Measurements from ENCODE around the gene REV3L.
"Not testable (repeated sequence)": the region's sequence is repeated elsewhere in the genome, so short reads cannot be mapped to it uniquely, and the experiment has no call there.

The REV3L gene

DNA sequence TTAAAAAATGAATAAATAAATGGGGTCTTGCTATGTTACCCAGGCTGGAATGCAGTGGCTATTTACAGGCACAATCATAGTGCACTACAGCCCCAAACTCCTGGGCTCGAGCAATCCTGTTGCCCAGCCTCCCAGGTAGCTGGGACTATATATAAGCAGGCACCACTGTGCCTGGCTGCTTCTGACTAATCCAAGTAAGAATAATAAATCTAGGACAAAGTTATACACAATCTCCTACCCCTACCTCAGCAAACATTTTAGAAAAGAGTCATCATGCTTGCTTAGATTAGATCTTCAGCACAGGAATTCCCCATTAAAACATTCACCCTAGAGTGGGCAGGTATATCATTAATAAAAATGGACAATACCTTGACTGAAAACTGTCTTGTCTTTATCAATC is 124.6 kb downstream of the REV3L start:
- no peak for DNase-seq (ENCODE audit: low spot score)

DNA sequence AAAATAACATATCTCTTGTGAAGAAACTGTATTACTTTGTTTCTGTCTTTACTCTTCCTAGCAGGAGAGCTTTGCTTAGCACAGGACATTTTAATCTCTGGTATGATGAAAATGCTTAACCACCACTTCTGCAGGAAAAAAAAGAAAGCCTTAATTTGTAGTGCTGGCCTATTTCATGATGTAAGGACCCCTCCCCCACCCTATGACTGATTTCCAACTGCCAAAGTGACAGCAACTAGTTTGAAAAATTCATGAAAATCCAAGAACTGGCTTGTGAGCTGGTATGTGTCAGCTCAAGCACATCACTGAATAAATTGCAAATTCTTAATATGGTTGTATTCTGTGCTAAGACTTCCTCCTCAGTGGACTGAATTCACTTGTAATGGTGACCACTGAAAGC is 125.3 kb downstream of the REV3L start:
- no peak for DNase-seq (ENCODE audit: low spot score)

DNA sequence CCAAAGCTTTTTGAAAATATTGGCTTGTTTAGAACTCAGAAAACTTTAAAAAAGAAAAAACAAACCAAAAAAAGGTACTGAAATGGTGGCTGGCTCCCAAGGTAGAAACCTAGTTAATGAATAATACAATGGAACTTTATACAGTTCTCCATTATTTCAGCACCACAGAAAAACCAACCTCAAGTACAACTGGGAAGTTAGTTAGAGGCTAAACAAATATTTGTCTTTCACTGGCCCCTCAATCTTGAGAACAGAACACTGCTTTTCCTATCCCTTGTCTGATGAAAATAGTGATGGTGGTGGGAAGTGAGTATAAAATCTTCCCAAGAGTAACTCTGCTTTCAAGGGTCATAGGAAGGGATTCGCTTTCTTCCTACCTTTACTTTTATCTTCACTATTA is 126.5 kb downstream of the REV3L start:
- no peak for DNase-seq (ENCODE audit: low spot score)

DNA sequence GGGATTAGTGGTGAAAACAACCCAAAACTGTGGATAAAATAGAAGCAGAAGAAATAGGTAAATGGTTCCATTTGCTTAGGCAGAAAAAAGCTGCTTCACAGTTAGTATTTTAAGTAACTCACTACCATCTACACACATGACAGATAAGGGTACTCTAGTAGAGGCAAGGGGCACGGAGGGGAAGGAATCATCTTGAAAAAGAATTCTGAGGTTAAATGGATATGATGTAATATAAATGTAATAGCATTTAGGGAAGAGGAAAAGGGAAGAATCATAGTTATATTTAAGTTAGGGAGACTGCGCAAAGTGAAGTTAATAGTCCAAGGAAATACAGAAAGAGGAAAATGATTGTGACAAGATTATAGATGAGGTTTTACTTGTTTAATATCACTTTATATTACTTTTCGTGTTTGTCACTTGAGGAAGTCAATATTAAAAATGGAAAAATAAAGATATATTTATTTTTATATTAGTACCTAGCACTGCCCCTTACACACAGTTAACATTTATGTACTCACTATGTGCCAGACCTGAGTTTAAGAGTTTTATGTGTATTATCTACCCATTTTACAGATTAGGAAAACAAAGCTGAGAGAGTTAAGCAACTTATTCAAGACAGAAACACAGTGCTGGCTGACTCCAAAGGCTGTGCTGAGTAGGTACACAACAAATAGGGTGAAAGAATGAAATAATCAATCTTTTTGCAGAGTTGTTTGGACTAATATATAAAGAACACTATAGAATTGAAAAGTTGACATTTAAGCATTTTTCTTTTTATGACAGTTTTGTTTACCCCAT is 128.1 kb downstream of the REV3L start:
- no peak for DNase-seq (ENCODE audit: low spot score)

DNA sequence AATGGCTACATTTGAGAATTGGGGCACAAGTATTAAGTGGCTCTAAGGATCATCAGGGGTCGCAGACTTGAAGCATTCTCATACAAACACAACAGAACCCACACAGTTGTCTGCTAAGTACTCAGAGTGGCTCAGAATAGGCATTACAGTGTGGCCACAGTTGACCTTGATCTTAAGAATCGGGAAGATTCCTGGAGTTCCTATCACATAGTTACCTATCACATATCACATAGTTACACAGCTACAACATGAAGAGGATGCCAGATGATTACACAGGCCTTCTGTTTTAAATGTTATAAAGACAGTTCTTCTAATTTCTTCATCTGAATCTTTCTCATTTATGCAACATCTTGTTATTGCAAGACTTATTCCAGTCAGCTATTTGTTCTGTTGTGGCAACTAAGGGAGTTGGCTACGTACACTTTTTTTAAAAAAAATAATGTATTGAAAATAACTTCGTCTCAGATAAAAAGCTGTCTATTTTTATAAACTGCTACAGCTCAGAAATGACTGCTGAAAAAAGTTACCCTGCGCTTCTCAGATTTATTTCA is 129.0 kb downstream of the REV3L start:
- DNase-seq (ENCODE audit: low spot score): no peak

DNA sequence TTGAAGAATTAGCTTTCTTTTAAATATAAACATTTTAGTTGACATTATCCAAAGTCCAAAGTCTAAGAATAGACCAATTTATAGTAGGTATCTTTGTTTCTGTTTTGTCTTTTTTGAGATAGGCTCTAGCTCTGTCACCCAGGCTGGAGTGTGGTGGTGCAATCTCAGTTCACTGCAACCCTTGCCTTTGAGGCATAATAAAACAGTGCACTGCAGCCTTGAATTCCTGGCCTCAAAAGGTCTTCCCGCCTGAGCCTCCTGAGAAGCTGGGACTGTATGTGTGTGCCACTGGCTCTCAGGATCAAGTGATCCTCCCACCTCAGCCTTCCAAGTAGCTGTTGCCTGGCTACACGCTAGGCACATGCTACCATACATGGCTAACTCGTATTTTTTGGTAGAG is 135.4 kb downstream of the REV3L start:
- no peak for DNase-seq (ENCODE audit: low spot score)

DNA sequence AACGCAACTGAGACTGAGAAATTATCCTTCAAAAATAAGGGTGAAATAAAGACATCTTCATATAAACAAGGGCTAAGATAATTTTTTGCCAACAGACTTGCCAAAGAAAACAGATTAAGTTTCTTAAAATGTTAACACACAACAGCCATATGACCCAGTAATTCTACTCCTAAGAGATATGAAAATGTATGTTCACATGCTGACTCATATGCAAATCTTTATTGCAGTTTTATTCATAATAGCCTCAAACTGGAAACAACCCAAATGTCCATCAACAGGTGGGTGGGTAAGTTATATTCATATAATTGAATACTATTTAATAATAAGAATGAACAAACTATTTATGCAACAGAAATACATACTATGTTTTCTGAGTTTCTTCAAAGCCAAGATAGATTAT is 140.1 kb downstream of the REV3L start:
- no peak for DNase-seq (ENCODE audit: low spot score)

DNA sequence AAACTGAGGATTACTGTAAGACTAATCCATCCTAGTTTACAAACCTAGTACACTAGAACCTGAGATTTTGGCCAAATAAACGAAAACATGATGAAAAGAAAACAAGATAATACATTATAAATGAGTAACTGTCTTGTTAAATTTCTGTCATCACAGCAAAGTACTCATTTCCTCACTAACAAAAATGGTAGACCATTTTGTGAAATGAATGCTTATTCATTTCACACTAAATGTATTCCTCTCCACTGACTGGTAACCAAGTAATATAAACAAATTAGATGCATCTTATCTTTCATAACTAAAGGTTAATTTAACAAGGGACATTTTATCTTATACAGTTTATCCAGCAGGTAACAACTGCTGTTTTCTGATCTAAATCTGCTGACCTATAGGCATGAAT is 143.7 kb downstream of the REV3L start:
- DNase-seq (ENCODE audit: low spot score): no peak

DNA sequence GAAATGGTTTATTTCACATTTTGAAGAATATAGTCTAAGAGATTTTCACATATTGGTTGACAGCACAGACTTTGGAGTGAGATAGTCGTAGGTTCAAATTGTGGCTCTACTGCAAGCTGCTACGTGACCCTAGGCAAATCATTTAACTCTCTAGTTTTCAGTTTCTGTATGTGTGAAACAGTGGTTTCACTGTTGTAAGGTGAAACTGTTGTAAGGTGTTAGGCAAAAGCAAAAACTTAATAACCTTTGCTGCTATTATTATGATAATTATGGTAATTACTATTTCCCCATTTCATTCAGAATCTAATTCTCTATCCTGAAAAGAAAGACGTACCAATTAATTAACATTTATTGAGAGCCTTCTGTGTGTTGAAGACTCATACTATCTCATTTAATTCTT is 144.2 kb downstream of the REV3L start:
- no peak for DNase-seq (ENCODE audit: low spot score)

DNA sequence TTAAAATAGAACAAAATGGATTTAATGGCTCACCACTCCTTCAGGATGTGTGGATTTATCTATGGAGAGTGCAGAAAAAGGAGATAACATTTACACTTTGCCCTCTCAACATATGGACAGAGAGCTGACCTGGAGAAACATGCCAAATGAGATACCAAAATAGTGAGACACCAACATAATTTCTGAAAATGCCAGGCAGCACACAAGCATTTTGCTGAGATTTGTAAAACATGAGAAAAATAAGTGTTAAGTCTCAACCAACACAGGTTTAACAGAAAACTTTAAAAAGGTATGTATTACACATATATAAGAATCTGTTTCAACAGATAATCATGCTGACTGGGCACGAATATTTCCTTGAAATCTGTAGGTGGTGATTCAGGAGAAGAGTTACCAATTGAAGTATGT is 145.2 kb downstream of the REV3L start:
- DNase-seq (ENCODE audit: low spot score): no peak

DNA sequence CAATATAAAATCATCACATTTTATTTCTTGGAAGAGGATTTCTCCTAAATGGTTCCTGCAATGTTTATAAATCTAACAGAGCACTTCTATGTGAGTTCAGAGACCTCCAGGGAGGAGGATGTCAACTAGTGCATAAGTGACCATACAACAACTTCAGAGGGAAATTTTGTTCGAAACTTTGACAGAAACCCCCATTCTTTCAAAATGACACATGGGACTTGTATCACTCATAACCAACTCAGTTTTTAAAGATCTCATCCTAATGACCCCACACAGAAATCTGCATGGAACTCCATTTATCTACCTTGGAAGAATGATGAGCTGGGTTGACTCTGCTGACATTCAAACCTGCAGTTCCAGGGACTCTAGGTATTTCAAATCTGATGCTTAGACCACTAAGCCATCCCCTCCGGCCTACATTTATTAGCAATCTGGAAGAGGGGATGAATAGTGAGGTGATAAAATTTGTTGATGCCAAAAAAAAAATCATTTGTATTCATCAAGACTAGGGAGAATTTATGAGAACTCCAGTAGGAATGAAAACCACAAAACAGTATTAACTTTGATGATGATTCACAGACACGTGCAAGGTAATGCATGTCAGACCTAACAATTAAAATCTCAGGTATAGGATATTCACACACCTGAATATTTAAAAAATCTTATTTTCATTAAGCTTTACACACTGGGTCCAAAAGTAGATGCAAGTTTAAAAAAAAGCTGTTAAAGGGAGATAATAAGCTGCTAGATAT is 153.0 kb downstream of the REV3L start:
- no peak for DNase-seq (ENCODE audit: low spot score)

DNA sequence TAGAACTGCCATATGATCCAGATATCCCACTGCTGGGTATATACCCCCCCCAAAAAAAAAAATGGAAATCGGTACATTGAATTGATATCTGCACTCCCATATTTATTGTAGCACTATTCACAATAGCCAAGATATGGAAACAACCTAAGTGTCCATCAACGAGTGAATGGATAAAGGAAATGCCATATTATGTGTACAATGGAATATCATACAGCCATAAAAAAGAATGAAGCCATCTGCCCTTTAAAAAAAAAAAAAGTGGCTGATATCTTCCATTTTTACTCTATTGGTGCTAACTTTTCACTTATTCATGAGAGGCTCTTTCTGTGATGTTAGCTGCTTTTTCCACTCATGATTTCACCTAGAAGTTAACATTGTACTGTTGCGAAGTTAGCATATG is 156.5 kb downstream of the REV3L start:
- DNase-seq (ENCODE audit: low spot score): no peak

DNA sequence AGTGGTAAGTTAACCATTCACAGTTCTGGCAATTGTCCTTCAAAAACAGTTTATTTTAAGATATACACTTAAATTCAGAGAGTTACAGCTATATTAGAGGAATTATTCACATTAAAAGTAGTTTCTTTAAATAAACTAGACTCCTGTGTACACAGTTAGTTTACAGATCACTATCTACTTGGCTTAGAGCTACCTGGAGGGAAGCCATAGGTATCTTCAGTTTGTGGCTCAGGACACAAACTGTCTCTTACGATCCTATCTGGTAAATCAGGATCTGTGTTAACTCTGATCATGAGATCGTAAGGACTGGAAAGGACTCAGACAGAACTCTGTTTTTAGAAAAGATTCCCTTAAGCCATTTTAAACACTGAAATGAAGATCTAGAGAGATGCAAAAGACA is 160.9 kb downstream of the REV3L start:
- no peak for DNase-seq (ENCODE audit: low spot score)

DNA sequence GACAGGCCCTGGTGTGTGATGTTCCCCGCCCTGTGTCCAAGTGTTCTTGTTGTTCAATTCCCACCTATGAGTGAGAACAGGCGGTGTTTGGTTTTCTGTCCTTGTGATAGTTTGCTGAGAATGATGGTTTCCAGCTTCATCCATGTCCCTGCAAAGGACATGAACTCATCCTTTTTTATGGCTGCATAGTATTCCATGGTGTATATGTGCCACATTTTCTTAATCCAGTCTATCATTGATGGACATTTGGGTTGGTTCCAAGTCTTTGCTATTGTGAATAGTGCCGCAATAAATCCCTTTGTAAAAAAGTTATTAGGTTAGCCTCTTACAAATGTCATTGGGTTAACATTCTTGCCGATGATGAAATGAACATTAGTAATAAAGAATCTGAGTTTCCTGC is 175.1 kb downstream of the REV3L start:
- DNase-seq (ENCODE audit: low spot score): not testable (repeated sequence)

DNA sequence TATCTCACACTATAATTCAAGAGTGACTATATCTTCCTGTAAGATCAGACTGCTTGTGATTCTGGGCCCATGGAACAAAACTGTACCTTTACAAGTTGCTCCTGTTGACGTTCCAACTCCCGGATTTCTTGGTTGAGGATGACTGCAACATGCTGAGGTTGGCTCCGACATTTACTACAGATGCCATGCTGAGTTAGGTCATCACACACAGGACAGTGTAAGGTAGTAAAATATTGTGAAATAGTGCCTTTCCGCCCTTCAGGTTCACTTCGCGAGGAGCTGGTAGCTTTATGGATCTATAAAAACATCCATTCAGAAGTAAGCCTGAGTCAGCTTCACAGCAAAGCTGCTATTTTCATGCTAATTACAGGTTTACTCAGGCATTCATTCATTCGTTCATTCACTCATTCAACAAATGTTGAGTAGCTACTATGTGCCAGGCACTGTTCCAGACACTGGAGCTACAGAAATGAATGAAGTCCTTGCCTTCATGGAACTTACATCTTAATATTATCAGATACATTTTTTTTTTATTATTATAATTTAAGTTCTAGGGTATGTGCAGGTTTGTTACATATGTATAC is 175.7 kb downstream of the REV3L start:
- DNase-seq (ENCODE audit: low spot score): no peak

DNA sequence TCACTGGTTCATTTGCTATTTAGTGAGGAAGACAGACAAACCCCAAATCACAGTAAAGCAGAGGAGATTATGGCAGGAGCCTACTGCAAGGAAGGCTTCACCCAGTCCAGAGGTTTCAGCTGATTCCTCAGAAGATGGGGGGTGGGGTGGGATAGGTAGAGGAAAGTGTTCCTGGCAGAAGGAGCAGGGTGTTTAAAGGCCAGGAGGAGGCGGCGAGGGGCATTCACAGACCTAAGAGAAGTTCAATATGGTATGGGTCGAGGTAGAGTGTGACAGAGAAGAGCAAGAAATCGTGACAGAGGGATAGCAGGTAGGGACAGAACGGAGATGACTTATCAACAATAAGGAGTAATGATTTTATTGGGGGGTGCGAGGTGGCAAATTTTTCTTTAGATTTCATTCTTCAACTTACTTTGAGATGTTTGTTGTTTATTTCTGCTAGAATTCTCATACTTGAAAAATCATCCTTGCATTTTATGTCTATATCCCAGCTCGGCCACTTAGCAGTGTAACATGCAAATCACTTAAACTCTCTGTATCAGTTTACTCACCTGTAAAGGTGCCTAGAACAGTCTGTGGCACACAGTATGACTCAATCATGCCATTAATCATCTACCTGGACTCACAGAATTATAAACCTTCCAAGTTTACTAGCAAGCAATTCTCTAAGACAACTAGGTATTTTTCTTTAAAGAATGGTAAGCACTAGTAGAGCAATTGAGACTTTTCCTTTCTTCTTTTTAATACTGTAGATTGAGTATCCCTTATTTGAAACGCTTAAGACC is 176.7 kb downstream of the REV3L start:
- DNase-seq (ENCODE audit: low spot score): no peak

DNA sequence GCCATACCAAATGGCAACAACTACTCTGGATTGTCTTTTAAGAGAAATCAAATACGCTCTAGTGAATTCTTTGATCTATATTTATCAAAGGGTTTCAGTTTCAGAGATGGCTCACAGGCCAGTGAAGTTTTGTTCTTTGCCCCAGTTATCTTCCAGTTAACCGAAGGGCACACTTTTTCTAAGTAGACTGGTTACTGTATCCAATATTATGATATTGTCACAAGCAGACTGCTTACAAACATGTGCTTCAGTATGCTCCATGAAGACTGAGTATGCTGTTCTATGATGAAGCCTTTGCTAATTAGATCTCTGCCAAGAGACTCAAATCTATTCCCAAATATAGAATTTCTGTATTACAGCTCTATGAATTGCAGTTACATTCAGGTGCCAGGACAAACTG is 181.1 kb downstream of the REV3L start:
- no peak for DNase-seq (ENCODE audit: low spot score)

DNA sequence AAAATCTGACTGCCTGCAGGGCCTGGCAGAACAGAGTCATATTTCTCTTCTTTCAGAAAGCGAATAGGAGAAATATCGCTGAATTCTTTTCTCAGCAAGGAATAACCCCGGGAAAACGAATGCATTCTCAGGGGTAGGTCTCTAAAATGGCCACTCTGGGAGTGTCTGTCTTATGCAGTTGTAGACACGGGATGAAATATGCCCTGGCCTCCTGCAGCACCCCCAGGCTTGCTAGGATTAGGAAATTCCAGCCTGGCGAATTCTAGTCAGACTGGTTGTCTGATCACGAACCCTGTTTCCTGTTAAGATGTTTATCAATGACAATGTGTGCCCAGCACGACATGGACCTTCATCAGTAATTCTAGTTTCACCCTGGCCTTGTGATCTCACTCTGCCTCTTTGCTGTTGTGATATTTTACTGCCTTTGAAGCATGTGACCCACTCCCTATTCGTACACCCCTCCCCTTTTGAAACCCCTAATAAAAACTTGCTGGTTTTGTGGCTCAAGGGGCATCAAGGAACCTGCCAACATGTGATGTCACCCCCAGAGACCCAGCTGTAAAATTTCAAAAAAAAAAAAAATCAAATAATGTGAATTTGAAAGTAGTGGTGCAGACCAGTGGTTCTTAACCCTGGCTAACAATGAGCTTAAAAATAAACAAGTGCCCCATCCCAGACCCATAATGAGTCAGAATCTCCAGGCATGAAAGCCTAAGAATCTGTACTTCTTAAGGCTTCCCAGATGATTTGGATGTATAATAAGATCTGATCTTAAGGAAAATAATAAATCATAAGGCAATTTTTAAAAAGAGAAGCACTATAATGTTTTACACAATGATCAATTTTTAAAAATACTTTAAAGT is 181.8 kb downstream of the REV3L start:
- not testable (repeated sequence) for DNase-seq (ENCODE audit: low spot score)

DNA sequence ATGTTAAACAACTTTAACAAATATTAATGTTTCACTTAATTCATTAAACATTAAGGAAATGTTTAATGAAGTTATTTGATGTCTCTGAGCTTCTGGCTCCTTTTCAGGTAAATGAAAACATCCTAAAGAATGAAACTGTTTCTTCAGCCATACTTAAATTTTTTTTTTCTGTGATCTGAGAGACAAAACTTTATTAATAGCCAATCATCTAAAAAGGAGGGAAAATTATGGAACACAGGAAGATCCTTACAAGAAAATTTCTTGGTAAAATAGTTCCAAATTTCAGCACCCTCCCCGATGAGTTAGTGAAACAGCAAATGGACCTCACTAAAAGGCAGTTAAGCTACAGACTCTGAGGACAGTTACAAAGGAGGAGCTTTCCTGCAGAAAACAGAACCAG is 185.2 kb downstream of the REV3L start:
- DNase-seq (ENCODE audit: low spot score): no peak

DNA sequence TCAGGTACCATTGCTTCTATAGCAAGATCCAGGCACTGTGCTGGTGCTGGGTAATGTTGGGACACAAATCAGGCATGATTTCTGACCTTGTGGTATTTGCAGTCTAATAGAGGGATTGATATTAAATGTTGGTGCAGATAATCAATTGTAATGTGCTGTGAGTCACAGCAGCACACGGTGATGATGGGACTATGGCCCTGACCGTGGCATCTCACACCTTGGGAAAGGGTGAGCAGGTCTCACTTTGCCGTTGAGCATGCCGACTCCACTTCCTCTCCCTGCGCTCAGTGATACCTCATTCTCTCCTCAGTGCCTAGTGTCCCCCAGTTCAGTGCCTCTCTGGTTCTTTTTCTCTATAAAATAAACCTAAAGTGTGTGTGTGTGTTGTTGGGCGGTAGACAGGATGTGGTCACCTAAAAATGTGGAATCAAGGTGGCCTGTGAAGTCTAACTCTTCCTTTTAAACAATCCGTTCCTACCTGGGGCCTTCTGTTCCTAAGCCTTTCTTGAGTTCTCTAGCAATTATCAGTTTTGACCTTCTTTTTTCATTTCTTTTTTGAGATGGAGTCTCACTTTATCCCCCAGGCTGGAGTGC is 188.5 kb downstream of the REV3L start:
- DNase-seq (ENCODE audit: low spot score): no peak

Measured in left forelimb (tissue), 1 donor.